Activated B cell treated with CpG ODN at 0.5 μM for 24 hours (primary cell): ENCODE data around the gene ZACN. TPM values are rescaled to one million over a fixed set of nuclear protein-coding genes. Genes with fewer than 3 reads are reported as not detected.

ENCODE experiments used
- ATAC-seq: fragments of 200-7000 bp; cut with Tn5 transposase; one replicate; pipeline ENCODE4 v1.10.0; 2021; ENCODE audit warnings: low read depth, mild to moderate bottlenecking, moderate library complexity
- CTCF ChIA-PET: fragments of 350-600 bp; sonication (Branson Sonifier 250); formaldehyde crosslinking; loops from one replicate; lab custom pipeline; 2021; ENCODE audit warnings: antibody characterized with exemption; lab: Charles Lee
- POLR2A ChIA-PET: fragments of 350-600 bp; sonication (Branson Sonifier 250); formaldehyde crosslinking; loops from one replicate; lab custom pipeline; 2021; ENCODE audit warnings: antibody characterized with exemption; lab: Charles Lee
- DNase-seq: peaks from one replicate; pipeline ENCODE4 v3.0.0; 2022
- H3K27ac Mint-ChIP-seq: one replicate; pipeline ENCODE4 v1.8.0; 2020; ENCODE audit warnings: mixed read lengths
- H3K27me3 Mint-ChIP-seq: one replicate; pipeline ENCODE4 v1.8.0; 2021; ENCODE audit warnings: mixed read lengths
- H3K36me3 Mint-ChIP-seq: one replicate; pipeline ENCODE4 v1.8.0; 2021; ENCODE audit warnings: low read depth, mixed read lengths
- H3K4me1 Mint-ChIP-seq: one replicate; pipeline ENCODE4 v1.8.0; 2021; ENCODE audit warnings: mixed read lengths
- H3K4me3 Mint-ChIP-seq: one replicate; pipeline ENCODE4 v1.8.0; 2020; ENCODE audit warnings: mild to moderate bottlenecking, mixed read lengths
- H3K9me3 Mint-ChIP-seq: one replicate; pipeline ENCODE4 v1.8.0; 2020; ENCODE audit warnings: mixed read lengths
- intact Hi-C: fragments of 100-400 bp; cut with micrococcal nuclease; formaldehyde crosslinking; loops from one replicate; pipeline ENCODE4 v1.15.1; 2024
- total RNA-seq: library from RNA; stranded (reverse); gene quantifications from 2 replicates; pipeline ENCODE4 v1.2.3, GENCODE V29; 2022
- TF ChIP-seq, protein P1 (sequence below): fragments of 200-600 bp; IDR thresholded peaks from one replicate; pipeline ENCODE4 v1.8.0; 2022; ENCODE audit warnings: antibody characterized with exemption, mild to moderate bottlenecking

ZACN gene
- total RNA-seq, 1 donor from 2014 or later = 0.67 TPM

DNA sequence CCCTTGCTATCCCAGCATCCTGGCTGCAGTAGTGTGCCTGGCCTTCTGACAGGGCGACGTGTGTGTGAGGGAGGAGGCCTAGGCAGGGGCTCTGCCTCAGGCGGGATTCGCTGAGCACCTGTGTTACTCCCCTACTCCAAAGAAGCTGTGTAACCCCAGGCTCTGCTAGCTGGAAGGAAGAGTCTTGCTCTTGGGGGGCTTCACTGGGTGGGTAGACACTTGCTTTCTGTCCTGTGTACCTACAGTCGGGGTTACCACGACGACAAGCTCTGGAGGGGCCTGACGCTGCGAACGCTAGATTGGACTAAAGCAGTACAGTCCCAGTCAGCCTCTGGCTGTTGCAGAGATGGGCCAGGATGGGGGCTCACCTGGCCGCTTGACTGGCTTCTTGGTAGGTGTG, 15.1 kb downstream of the ZACN start:
- Mint-ChIP-seq H3K27me3 (no peaks in the 10 kb centered on the region), H3K4me3 (no peak overlapping the region), H3K4me1 (no peaks in the 10 kb centered on the region), H3K27ac (no peak overlapping the region), H3K9me3 (no peaks in the 10 kb centered on the region), H3K36me3 (peaks cover 75% of the 10 kb centered on the region)
- no peak for ATAC-seq
- intact Hi-C loops = no loop called here
- CTCF ChIA-PET = no interaction called here
- no peak for DNase-seq
- TF ChIP-seq, protein P1, sequence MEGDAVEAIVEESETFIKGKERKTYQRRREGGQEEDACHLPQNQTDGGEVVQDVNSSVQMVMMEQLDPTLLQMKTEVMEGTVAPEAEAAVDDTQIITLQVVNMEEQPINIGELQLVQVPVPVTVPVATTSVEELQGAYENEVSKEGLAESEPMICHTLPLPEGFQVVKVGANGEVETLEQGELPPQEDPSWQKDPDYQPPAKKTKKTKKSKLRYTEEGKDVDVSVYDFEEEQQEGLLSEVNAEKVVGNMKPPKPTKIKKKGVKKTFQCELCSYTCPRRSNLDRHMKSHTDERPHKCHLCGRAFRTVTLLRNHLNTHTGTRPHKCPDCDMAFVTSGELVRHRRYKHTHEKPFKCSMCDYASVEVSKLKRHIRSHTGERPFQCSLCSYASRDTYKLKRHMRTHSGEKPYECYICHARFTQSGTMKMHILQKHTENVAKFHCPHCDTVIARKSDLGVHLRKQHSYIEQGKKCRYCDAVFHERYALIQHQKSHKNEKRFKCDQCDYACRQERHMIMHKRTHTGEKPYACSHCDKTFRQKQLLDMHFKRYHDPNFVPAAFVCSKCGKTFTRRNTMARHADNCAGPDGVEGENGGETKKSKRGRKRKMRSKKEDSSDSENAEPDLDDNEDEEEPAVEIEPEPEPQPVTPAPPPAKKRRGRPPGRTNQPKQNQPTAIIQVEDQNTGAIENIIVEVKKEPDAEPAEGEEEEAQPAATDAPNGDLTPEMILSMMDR = no peak
- POLR2A ChIA-PET = no interaction called here

DNA sequence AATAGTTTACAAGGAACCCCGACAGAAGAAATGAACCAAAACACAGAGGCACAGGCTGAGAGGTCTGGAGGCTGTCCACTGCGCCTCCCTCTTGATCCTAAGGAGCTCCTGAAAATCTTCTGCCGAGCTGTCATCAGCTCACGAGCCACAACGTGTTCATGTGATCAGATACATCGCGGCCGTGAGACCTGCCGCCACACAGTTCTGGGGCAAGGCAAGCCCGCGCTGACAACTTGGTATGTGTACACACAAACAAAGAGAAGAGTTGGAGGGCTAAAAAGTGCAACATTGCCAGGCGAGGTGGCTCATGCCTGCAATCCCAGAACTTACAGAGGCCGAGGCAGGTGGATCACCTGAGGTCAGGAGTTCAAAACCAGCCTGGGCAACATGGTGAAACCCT, 17.0 kb downstream of the ZACN start:
- POLR2A ChIA-PET = no interaction called here
- ATAC-seq (no peak), DNase-seq (no peak)
- Mint-ChIP-seq H3K27ac (no peak overlapping the region), H3K4me1 (no peaks in the 10 kb centered on the region), H3K9me3 (no peaks in the 10 kb centered on the region), H3K4me3 (no peak overlapping the region), H3K36me3 (peaks cover 77% of the 10 kb centered on the region), H3K27me3 (no peaks in the 10 kb centered on the region)
- CTCF ChIA-PET = no interaction called here
- TF ChIP-seq, protein P1 = no peak
- intact Hi-C loops = no loop called here

DNA sequence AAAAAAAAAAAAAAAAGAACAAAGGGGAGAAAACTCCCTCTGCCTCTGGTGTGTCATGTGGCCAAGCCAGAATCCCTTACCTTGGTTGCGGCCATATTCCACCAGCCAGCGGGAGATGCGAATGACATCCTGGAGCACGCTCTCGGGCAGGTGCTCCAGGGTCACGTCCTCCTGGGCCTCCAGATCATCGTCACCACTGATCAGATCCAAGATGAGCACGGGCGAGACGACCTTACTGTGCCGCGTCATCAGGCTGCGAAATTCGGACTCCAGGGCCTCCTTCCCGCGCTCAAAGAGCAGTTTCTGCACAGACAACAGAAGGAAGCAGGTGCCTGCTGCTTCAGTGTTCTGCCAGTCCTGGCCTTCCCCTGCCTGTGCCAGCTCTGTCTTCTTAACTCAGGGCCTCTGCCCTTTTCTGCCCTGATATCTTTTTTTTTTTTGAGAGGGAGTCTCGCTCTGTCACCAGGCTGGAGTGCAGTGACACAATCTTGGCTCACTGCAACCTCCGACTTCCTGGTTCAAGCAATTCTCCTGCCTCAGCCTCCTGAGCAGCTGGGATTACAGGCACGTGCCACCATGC, 18.8 kb downstream of the ZACN start:
- H3K4me3 Mint-ChIP-seq = no peak overlapping the region
- POLR2A ChIA-PET = no interaction called here
- H3K27me3 Mint-ChIP-seq = no peaks in the 10 kb centered on the region
- H3K4me1 Mint-ChIP-seq = peaks cover 9% of the 10 kb centered on the region
- CTCF ChIA-PET = no interaction called here
- ATAC-seq = no peak
- peaks cover 73% of the 10 kb centered on the region for H3K36me3 Mint-ChIP-seq
- intact Hi-C loops = no loop called here
- H3K27ac Mint-ChIP-seq = no peak overlapping the region
- TF ChIP-seq, protein P1 = no peak
- DNase-seq = no peak
- H3K9me3 Mint-ChIP-seq = no peaks in the 10 kb centered on the region

DNA sequence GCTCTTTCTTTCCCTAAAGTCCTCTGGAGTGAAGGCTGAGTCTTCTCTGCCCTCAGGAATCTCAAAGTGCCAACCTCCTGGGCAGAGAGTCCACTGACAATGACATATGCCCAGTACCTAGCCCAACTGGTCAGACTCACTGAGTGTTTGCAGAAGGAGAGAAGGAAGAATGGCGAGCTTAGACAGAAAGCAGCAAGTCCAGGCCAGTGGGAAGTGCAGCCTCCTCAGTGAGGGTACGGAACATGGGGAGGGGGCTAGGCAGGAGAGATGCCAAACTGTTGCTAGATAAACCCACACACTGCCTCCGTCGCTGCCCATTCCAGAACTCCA, 23.9 kb downstream of the ZACN start:
- peak overlapping the region; percentile 98 for H3K4me3 Mint-ChIP-seq
- TF ChIP-seq, protein P1 = no peak
- H3K27me3 Mint-ChIP-seq = no peaks in the 10 kb centered on the region
- CTCF ChIA-PET = interaction anchor here (1.7 to 2.2 kb wide), 2 partner anchors 89 to 177 kb away, joined by 5 to 12 read pairs; no protein-coding TSS in a partner anchor
- H3K9me3 Mint-ChIP-seq = no peaks in the 10 kb centered on the region
- H3K4me1 Mint-ChIP-seq = peaks cover 20% of the 10 kb centered on the region
- POLR2A ChIA-PET = interaction anchor here (0.7 to 1.9 kb wide), 10 partner anchors 12 to 177 kb away, joined by 3 to 9 read pairs (median 4); partner anchors contain the start of gene SRP68
- H3K27ac Mint-ChIP-seq = peak overlapping the region; percentile 91
- H3K36me3 Mint-ChIP-seq = peaks cover 40% of the 10 kb centered on the region
- intact Hi-C loops = loop anchor here (1.0 to 10.0 kb wide), 4 partner anchors 31 to 412 kb away; partner anchors contain the start of genes SPHK1 and SRP68
- DNase-seq (no peak), ATAC-seq (no peak)

DNA sequence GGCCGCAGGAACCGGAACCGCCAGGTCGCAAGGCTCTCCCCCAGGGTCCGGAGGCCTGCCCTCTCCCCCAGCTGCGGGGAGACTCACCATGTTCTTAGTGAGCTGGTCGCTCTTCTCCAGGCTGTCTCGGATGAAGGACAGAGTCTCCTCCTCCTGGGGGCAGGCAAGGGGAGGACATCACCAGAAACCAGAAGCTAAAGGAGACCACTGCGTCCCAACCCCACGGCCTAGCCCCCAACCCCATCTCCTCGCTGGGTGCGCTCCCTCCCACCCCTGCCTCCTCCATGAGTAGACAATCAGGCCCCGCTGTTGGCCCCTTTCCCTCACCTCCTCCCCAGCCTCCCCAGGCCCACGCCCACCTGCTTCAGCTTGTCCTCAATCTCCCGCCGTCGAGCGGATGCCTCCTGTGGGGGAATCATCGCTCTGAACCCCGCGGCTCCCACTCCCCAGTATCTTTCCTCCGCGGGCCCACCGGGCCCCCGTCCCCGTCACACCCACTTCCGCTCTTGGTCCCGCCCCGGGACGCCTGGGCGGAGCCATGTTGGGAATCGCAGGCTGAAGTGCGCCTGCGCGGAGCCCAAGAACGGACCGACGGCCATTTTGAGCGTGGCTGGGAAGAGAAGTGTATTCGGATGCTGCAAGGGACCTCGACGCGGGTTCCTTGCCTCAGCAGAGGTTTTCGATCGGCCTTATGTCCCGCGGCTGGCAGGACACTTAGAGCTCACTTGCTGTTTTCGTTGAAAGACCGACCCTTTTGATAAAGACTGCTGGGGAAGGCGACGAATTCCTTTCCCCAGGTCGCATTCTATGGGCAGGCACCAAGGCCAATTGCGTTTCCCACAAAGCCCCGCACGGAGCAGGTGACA, 24.5 kb downstream of the ZACN start, which contains the start of gene EXOC7:
TSS of gene EXOC7 (minus strand) at position 514 of the 866 bp plus-strand sequence. CDS start at position 419, 95 bp downstream.
- Mint-ChIP-seq H3K4me3 (peak within 1 kb of the TSS; percentile 98), H3K36me3 (peaks cover 38% of the 10 kb centered on the region), H3K27me3 (no peaks in the 10 kb centered on the region), H3K27ac (peak within 1 kb of the TSS; percentile 91), H3K9me3 (no peaks in the 10 kb centered on the region), H3K4me1 (peaks cover 20% of the 10 kb centered on the region)
- intact Hi-C loops = loop anchor here (1.0 to 10.0 kb wide), 4 partner anchors 31 to 411 kb away; partner anchors contain the start of genes SPHK1 and SRP68
- CTCF ChIA-PET = interaction anchor here (1.0 to 2.2 kb wide), 4 partner anchors 23 to 179 kb away, joined by 3 to 12 read pairs (median 4); no protein-coding TSS in a partner anchor
- TF ChIP-seq, protein P1 = no peak
- DNase-seq = peak; percentile 95
- ATAC-seq = peak; percentile 97
- POLR2A ChIA-PET = interaction anchor here (0.5 to 2.0 kb wide), 16 partner anchors 12 to 514 kb away, joined by 3 to 9 read pairs (median 3); partner anchors contain the start of genes SRP68 and UBALD2
